Calu3 (cell line): ENCODE data around the gene ALG8. TPM values are rescaled to one million over a fixed set of nuclear protein-coding genes. Genes with fewer than 3 reads are reported as not detected.

Source experiments
- BruUV-seq: library from RNA; stranded (reverse); fragments of 400-500 nt; replicated peaks from 2 replicates; lab custom pipeline; 2021; lab: Mats Ljungman, UMichigan
- CTCF ChIA-PET: fragments of 300-600 bp; sonication (Branson Sonifier 250); formaldehyde crosslinking; loops from one replicate; lab custom pipeline; 2022; ENCODE audit warnings: antibody characterized with exemption; lab: Charles Lee
- DNase-seq: peaks from one replicate; pipeline ENCODE4 v3.0.0; 2022
- H3K27ac Mint-ChIP-seq: one replicate; pipeline ENCODE4 v1.8.0; 2022; ENCODE audit warnings: mixed read lengths; ENCODE audit not compliant: unreplicated experiment
- H3K27me3 Mint-ChIP-seq: one replicate; pipeline ENCODE4 v1.8.0; 2022; ENCODE audit warnings: mixed read lengths; ENCODE audit not compliant: unreplicated experiment
- H3K36me3 Mint-ChIP-seq: one replicate; pipeline ENCODE4 v1.8.0; 2022; ENCODE audit warnings: mild to moderate bottlenecking, moderate library complexity, mixed read lengths; ENCODE audit not compliant: insufficient read depth, unreplicated experiment
- H3K4me1 Mint-ChIP-seq: one replicate; pipeline ENCODE4 v1.8.0; 2022; ENCODE audit warnings: mild to moderate bottlenecking, low read depth, mixed read lengths; ENCODE audit not compliant: unreplicated experiment
- H3K4me3 Mint-ChIP-seq: one replicate; pipeline ENCODE4 v1.8.0; 2022; ENCODE audit warnings: mild to moderate bottlenecking, low read depth, moderate library complexity, mixed read lengths; ENCODE audit not compliant: unreplicated experiment
- H3K9me3 Mint-ChIP-seq: one replicate; pipeline ENCODE4 v1.8.0; 2022; ENCODE audit warnings: low read depth, mixed read lengths; ENCODE audit not compliant: unreplicated experiment
- intact Hi-C: fragments of 100-400 bp; cut with micrococcal nuclease; formaldehyde crosslinking; loops from one replicate; pipeline ENCODE4 v1.10.0; 2022; ENCODE audit not compliant: unreplicated experiment
- total RNA-seq: library from RNA; stranded (reverse); gene quantifications from 2 replicates; pipeline ENCODE4 v1.2.3, GENCODE V29; 2022
- TF ChIP-seq, protein P1 (sequence below): fragments of 200-600 bp; IDR thresholded peaks from one replicate; pipeline ENCODE4 v1.8.0; 2022; ENCODE audit warnings: antibody characterized with exemption; ENCODE audit not compliant: unreplicated experiment

ALG8 gene
- total RNA-seq, 1 experiment from 2014 or later, result 85.7 TPM

DNA sequence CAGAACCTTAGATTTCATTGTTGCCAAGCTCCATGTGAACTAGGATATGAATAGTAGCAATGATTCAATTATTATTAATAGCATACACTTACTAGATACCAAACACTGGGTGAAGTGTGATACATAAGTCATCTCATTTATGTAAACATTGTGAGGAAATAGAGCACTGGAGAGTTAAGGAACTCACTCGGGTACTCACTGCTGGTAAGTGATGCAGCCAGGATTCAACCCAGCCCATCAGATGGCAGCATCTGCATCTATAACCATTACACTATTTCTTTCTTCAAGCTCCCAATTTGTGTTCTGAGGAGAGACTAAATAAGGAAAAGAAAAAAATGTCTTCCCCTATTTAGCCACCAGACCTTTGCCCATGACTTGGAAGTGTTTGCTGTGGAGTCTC, 10.2 kb upstream of the ALG8 start:
- DNase-seq, result no peak
- intact Hi-C loops, result loop anchor here (10.0 kb wide), 1 partner anchor 215 kb away; no protein-coding TSS in a partner anchor
- Mint-ChIP-seq H3K4me3 (no peak overlapping the region), H3K4me1 (no peaks in the 10 kb centered on the region), H3K36me3 (peaks cover 3% of the 10 kb centered on the region), H3K9me3 (no peaks in the 10 kb centered on the region), H3K27ac (no peak overlapping the region), H3K27me3 (no peaks in the 10 kb centered on the region)
- TF ChIP-seq, protein P1, sequence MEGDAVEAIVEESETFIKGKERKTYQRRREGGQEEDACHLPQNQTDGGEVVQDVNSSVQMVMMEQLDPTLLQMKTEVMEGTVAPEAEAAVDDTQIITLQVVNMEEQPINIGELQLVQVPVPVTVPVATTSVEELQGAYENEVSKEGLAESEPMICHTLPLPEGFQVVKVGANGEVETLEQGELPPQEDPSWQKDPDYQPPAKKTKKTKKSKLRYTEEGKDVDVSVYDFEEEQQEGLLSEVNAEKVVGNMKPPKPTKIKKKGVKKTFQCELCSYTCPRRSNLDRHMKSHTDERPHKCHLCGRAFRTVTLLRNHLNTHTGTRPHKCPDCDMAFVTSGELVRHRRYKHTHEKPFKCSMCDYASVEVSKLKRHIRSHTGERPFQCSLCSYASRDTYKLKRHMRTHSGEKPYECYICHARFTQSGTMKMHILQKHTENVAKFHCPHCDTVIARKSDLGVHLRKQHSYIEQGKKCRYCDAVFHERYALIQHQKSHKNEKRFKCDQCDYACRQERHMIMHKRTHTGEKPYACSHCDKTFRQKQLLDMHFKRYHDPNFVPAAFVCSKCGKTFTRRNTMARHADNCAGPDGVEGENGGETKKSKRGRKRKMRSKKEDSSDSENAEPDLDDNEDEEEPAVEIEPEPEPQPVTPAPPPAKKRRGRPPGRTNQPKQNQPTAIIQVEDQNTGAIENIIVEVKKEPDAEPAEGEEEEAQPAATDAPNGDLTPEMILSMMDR, result no peak
- BruUV-seq, result no TSS peak
- CTCF ChIA-PET, result interaction anchor here (0.7 to 0.9 kb wide), 2 partner anchors 19 to 415 kb away, joined by 3 to 7 read pairs; no protein-coding TSS in a partner anchor

- Mint-ChIP-seq H3K27ac (no peak overlapping the region), H3K4me1 (no peaks in the 10 kb centered on the region), H3K27me3 (no peaks in the 10 kb centered on the region), H3K4me3 (no peak overlapping the region), H3K36me3 (peaks cover 6% of the 10 kb centered on the region), H3K9me3 (no peaks in the 10 kb centered on the region)
- intact Hi-C loops, result no loop called here
- CTCF ChIA-PET, result no interaction called here
- TF ChIP-seq, protein P1, result no peak
- BruUV-seq, result no TSS peak
- no peak for DNase-seq
Measured at GRCh38 chr11:78147807-78148206, 8.4 kb upstream of the ALG8 start.

DNA sequence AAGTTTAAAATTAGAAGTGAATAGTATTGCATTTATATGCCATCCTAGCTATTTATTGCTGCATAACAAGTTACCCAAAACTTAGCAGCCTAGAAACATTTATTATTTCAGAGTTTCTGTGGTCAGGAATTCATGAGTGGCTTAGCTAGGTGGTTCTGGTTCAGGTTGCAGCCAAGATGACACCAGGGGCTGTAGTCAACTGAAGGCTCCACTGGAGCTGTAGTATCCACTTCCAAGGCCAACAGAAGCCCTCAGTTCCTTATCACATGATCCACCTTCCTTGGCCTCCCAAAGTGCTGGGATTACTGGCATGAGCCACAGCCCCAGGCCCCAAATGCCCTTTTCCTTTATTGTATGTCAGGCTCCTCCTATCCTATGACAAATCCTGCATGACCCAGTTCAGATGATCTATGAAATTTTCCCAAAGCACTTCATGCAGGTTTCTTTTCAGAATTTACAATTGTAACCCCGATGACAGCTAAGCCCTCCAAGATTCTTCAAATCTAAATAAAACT, 6.1 kb upstream of the ALG8 start:
- Mint-ChIP-seq H3K9me3 (no peaks in the 10 kb centered on the region), H3K27ac (no peak overlapping the region), H3K4me3 (no peak overlapping the region), H3K36me3 (peaks cover 6% of the 10 kb centered on the region), H3K27me3 (no peaks in the 10 kb centered on the region), H3K4me1 (no peaks in the 10 kb centered on the region)
- intact Hi-C loops, result no loop called here
- DNase-seq, result no peak
- CTCF ChIA-PET, result interaction anchor here (0.6 kb wide), 1 partner anchor 38 kb away, joined by 3 read pairs; no protein-coding TSS in a partner anchor
- TF ChIP-seq, protein P1, result no peak
- BruUV-seq, result no TSS peak

DNA sequence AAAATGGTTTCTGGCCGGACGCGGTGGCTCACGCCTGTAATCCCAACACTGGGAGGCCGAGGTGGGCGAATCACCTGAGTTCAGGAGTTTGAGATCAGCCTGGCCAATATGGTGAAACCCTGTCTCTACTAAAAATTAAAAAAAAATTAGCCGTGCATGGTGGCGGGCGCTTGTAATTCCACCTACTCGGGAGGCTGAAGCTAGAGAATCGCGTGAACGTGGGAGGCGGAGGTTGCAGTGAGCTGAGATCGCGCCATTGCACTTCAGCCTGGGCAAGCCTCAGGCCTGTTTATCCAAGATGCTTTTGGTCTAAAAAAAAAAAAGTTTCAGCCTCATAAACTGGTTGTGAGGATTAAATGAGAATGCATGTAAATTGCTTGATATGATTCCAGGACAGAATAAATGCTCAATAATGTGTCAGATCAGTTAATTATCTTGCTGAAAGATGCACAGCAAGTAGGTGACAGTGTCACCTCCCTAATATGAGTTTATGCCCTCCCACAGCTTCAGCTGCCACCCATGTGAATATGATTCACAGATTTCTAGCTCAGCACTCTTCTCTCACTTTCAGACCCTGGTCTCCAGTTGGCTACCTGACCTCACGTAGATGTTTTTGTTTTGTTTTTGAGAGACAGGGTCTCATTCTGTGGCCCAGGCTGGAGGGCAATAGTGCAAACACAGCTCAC, 1.1 kb upstream of the ALG8 start:
- H3K4me1 Mint-ChIP-seq, result peaks cover 13% of the 10 kb centered on the region
- CTCF ChIA-PET, result no interaction called here

More for the DNA sequence above, 1.1 kb upstream of the ALG8 start:
- intact Hi-C loops, result no loop called here
- H3K4me3 Mint-ChIP-seq, result peak overlapping the region; percentile 83
- no peaks in the 10 kb centered on the region for H3K9me3 Mint-ChIP-seq
- no peak for DNase-seq
- BruUV-seq, result no TSS peak
- peak overlapping the region; percentile 55 for H3K27ac Mint-ChIP-seq
- peaks cover 35% of the 10 kb centered on the region for H3K36me3 Mint-ChIP-seq
- H3K27me3 Mint-ChIP-seq, result no peaks in the 10 kb centered on the region
- TF ChIP-seq, protein P1, result no peak
